Natural killer cell (primary cell): ENCODE measurements around the gene KCNJ12. TPM values are rescaled to one million over a fixed set of nuclear protein-coding genes. Genes with fewer than 3 reads are reported as not detected.

Experiments used
- ATAC-seq, 3 donors: fragments of 150-1000 bp in 2 of 3; fragments of 200-7000 bp in 1 of 3; cut with Tn5 transposase; 1 replicate in 1 of 3; 2 replicates in 2 of 3; pipeline ENCODE4 v1.10.0; 2021; ENCODE audit warnings: mild to moderate bottlenecking in 2 of 3, moderate library complexity in 2 of 3
- DNase-seq, 2 donors: peaks; one replicate each; pipeline versions ENCODE4 v3.0.0 to v3.0.0-alpha.2; 2013 to 2021; ENCODE audit warnings: mixed read lengths in 1 of 2
- H3K27ac ChIP-seq: one replicate; pipeline ENCODE4 v1.5.1; 2013; ENCODE audit warnings: mild to moderate bottlenecking, low read length
- H3K27me3 ChIP-seq: one replicate; pipeline ENCODE4 v1.6.1; 2013; ENCODE audit warnings: low read length; ENCODE audit not compliant: control insufficient read depth, insufficient read depth
- H3K36me3 ChIP-seq: one replicate; pipeline ENCODE4 v1.6.1; 2013; ENCODE audit warnings: low read length; ENCODE audit not compliant: control insufficient read depth, insufficient read depth
- H3K4me1 ChIP-seq: one replicate; pipeline ENCODE4 v1.6.1; 2013; ENCODE audit warnings: low read length; ENCODE audit not compliant: control insufficient read depth, insufficient read depth
- H3K4me3 ChIP-seq: one replicate; pipeline ENCODE4 v1.5.1; 2013; ENCODE audit warnings: low read length
- H3K9me3 ChIP-seq: one replicate; pipeline ENCODE4 v1.6.1; 2013; ENCODE audit warnings: low read length; ENCODE audit not compliant: control insufficient read depth, insufficient read depth
- H3K27ac Mint-ChIP-seq, 2 donors: one replicate each; pipeline ENCODE4 v1.8.0; 2022; ENCODE audit warnings: mild to moderate bottlenecking in 2 of 2, mixed read lengths in 2 of 2, moderate library complexity in 1 of 2
- H3K27me3 Mint-ChIP-seq, 2 donors: one replicate each; pipeline ENCODE4 v1.8.0; 2022; ENCODE audit warnings: low read depth in 2 of 2, mixed read lengths in 2 of 2
- H3K36me3 Mint-ChIP-seq: one replicate; pipeline ENCODE4 v1.8.0; 2022; ENCODE audit warnings: mixed read lengths
- H3K4me1 Mint-ChIP-seq, 2 donors: one replicate each; pipeline ENCODE4 v1.8.0; 2022; ENCODE audit warnings: mixed read lengths in 2 of 2
- H3K4me3 Mint-ChIP-seq: one replicate; pipeline ENCODE4 v1.8.0; 2022; ENCODE audit warnings: mild to moderate bottlenecking, moderate library complexity, mixed read lengths
- H3K9me3 Mint-ChIP-seq, 2 donors: one replicate each; pipeline ENCODE4 v1.8.0; 2022; ENCODE audit warnings: mixed read lengths in 2 of 2
- WGBS: methylation state at CpG from one replicate; pipeline ENCODE4 v1.1.7; 2013; ENCODE audit warnings: missing lambda C conversion rate; ENCODE audit not compliant: insufficient coverage; 5-methylcytosine and 5-hydroxymethylcytosine counted together
- intact Hi-C: fragments of 100-400 bp; cut with micrococcal nuclease; formaldehyde crosslinking; loops from one replicate; pipeline ENCODE4 v1.14.2; 2022
- total RNA-seq, 4 donors: library from RNA; stranded (reverse); fragments of 120-200 nt in 1 of 4; gene quantifications; one replicate each; pipeline versions ENCODE4 v1.2.3 to v1.2.4, GENCODE V29; 2013 to 2022
- TF ChIP-seq, protein P1 (sequence below): fragments of 200-600 bp; IDR thresholded peaks from one replicate; pipeline ENCODE4 v1.8.0; 2022; ENCODE audit warnings: antibody characterized with exemption

The KCNJ12 gene
- total RNA-seq, 3 donors from 2014 or later (not counting 1 experiment from before 2014, with no cell fraction given) = 0.14 TPM; not detected in 2

- Histone ChIP-seq H3K36me3 (no peaks in the 10 kb centered on the region), H3K4me1 (peaks cover 18% of the 10 kb centered on the region), H3K4me3 (no peak overlapping the region), H3K9me3 (no peaks in the 10 kb centered on the region), H3K27me3 (peaks cover 15% of the 10 kb centered on the region), H3K27ac (no peak overlapping the region)
- 87% methylated on average over 17 of the region's 17 CpGs for WGBS
- intact Hi-C loops = no loop called here
- Mint-ChIP-seq H3K27ac (no peak overlapping the region), H3K4me3 (no peak overlapping the region), H3K36me3 (no peaks in the 10 kb centered on the region), H3K4me1 (peaks cover 0 to 9% of the 10 kb centered on the region in 2 donors), H3K27me3 (peaks cover 8 to 17% of the 10 kb centered on the region in 2 donors), H3K9me3 (no peaks in the 10 kb centered on the region)
- ATAC-seq (no peak), DNase-seq (no peak)
- TF ChIP-seq, protein P1, sequence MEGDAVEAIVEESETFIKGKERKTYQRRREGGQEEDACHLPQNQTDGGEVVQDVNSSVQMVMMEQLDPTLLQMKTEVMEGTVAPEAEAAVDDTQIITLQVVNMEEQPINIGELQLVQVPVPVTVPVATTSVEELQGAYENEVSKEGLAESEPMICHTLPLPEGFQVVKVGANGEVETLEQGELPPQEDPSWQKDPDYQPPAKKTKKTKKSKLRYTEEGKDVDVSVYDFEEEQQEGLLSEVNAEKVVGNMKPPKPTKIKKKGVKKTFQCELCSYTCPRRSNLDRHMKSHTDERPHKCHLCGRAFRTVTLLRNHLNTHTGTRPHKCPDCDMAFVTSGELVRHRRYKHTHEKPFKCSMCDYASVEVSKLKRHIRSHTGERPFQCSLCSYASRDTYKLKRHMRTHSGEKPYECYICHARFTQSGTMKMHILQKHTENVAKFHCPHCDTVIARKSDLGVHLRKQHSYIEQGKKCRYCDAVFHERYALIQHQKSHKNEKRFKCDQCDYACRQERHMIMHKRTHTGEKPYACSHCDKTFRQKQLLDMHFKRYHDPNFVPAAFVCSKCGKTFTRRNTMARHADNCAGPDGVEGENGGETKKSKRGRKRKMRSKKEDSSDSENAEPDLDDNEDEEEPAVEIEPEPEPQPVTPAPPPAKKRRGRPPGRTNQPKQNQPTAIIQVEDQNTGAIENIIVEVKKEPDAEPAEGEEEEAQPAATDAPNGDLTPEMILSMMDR = no peak
Observed at GRCh38 chr17:21371511-21372081, 4.6 kb upstream of the KCNJ12 start.

DNA sequence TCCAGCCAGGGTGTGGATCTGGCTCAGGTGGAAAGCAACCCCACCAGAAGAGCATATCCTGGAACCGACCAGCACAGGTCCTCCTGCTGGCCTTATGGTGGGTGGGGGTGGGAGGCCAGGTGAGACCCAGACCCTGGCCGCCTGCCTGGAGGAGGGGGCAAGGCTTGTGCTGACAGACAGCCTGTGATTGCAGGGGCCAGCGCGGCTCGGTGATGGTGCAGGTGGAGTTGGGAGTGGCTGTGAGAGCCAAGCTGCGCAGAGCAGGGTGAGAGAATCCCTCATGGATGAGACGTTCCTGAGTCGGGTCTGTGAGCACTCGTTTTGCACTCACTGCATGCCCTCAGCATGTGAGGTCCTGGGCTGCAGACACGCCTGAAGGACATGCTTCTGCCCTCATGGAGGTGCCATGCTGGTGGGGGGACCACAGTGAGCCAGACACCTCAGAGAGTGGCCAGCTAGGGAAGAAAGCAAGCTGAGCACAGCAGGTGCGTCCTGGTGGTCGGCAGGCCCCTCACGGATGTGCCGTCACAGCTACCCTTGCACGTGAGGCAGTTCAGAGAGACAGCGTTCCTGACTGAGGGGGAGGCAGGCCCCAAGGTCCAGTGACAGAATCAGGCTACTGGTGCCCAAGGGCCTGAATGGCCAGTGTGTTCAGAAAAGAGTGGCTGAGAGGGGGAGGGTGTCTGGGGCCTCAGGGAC is 3.8 kb upstream of the KCNJ12 start:
- Histone ChIP-seq H3K27ac (no peak overlapping the region), H3K9me3 (no peaks in the 10 kb centered on the region), H3K4me1 (peaks cover 24% of the 10 kb centered on the region), H3K36me3 (no peaks in the 10 kb centered on the region), H3K4me3 (no peak overlapping the region), H3K27me3 (peaks cover 21% of the 10 kb centered on the region)
- Mint-ChIP-seq H3K27ac (no peak overlapping the region), H3K4me1 (peaks cover 0 to 13% of the 10 kb centered on the region in 2 donors), H3K4me3 (no peak overlapping the region), H3K36me3 (no peaks in the 10 kb centered on the region), H3K9me3 (no peaks in the 10 kb centered on the region), H3K27me3 (peaks cover 8 to 17% of the 10 kb centered on the region in 2 donors)
- TF ChIP-seq, protein P1 = no peak
- 82% methylated on average over 16 of the region's 16 CpGs for WGBS
- ATAC-seq (no peak), DNase-seq (no peak)
- intact Hi-C loops = no loop called here

- Histone ChIP-seq H3K27ac (no peak overlapping the region), H3K27me3 (peaks cover 24% of the 10 kb centered on the region), H3K4me3 (no peak overlapping the region), H3K4me1 (peaks cover 31% of the 10 kb centered on the region), H3K36me3 (no peaks in the 10 kb centered on the region), H3K9me3 (no peaks in the 10 kb centered on the region)
- no peaks in the 10 kb centered on the region for H3K9me3 Mint-ChIP-seq
- H3K27me3 Mint-ChIP-seq = peaks cover 8 to 17% of the 10 kb centered on the region in 2 donors
- intact Hi-C loops = no loop called here
- TF ChIP-seq, protein P1 = no peak
- ATAC-seq (peak in 2 of 3 donors; percentile 36 to 39), DNase-seq (no peak)
- H3K36me3 Mint-ChIP-seq = no peaks in the 10 kb centered on the region
- H3K4me3 Mint-ChIP-seq = no peak overlapping the region
- 37% methylated on average over 12 of the region's 12 CpGs for WGBS
- no peak overlapping the region for H3K27ac Mint-ChIP-seq
- H3K4me1 Mint-ChIP-seq = peaks cover 0 to 13% of the 10 kb centered on the region in 2 donors
Observed at GRCh38 chr17:21373036-21373435, 3.1 kb upstream of the KCNJ12 start.
